ENCODE measurements around the gene ADGRG6.
"Not testable (repeated sequence)": the region's sequence is repeated elsewhere in the genome, so short reads cannot be mapped to it uniquely, and the experiment has no call there.

ADGRG6 gene

DNA sequence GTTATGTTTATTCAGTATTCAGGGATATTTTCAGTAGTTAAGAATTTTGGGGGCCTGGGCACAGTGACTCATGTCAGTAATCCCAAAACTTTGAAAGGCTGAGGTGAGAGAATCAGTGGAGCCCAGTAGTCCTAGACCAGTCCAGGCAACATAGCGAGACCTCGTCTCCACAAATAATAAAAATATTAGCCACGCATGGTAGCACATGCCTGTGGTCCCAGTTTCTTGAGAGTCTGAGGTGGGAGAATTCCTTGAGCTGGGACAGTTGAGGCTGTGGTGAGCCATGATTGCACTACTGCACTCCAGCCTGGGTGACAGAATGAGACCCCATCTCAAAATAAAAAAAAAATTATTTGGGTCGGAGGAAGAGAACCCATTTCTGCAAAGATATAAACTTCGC, 20.3 kb downstream of the ADGRG6 start:
- no peak for DNase-seq (ENCODE audit: low read depth)

DNA sequence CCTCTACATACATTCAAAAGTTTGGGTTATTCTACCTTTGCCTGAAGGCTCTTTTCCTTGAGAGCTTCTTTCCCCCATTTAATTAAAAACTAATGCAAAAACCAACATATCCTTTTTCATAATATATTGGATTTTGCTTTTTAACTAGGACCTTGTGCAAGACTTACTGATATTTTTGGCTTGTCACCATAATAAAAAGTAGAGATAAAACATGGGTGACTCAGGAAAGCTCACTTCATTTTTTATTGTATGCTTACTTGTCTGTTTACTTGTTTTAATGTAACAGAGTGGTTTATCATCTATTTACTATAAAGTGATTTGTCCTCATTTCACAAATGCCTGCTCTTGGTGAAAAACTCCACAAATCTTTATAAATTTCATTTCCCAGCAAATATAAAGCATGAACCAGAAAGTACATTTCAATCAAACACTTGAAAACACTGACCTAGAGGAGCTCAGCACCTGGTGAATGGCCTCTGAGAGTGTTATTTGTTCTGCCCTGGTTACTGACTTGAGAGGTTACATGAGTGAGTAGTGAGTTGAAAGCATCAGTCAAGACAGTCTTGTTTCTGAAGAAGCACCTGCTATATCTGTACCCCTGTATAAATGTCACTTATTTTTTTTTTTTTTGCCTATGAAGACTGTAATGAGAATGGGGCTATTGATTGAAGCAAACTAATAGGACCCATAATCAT, 20.8 kb downstream of the ADGRG6 start:
- no peak for DNase-seq (ENCODE audit: low read depth)

DNA sequence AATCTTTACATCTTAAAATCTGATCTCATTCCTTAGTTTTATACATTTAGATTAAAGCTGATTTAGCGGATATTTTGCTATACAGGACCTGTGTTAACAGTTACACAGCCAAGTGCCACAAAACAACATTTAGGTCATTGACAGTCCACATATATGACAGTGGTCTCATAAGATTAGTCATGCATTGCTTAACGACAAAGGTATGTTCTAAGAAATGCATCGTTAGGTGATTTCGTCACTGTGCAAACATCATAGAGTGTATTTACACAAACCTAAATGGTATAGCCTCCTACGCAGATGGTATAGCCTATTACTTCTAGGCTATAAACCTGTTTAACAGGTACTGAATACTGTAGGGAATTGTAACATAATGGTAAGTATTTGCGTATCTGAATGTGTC, 21.6 kb downstream of the ADGRG6 start:
- no peak for DNase-seq (ENCODE audit: low read depth)

GRCh38 chr6:142324111-142324510, 22.3 kb downstream of the ADGRG6 start:
- no peak for DNase-seq (ENCODE audit: low read depth)

GRCh38 chr6:142325111-142325510, 23.3 kb downstream of the ADGRG6 start:
- no peak for DNase-seq (ENCODE audit: low read depth)

DNA sequence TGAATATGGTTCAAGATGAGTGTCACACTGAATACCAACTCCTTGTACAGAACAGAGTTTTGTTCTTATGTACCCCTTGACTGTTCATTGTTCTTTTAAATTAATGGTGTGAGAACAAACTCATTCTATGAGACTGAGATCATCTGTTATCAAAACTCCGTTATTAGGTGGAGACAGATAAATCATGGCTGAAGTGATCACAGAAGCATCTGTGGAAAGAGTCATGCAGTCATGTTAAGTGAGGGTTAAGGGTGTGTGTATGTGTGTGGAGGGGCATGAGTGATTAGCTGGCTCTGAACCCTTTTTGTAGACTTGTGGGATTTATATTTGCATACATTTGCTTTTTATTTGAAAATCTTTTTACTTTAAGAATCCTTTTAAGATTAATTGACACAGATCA, 24.7 kb downstream of the ADGRG6 start:
- DNase-seq (ENCODE audit: low read depth), result no peak

- DNase-seq (ENCODE audit: low read depth), result no peak
Observed at GRCh38 chr6:142328070-142328469, 26.3 kb downstream of the ADGRG6 start.

DNA sequence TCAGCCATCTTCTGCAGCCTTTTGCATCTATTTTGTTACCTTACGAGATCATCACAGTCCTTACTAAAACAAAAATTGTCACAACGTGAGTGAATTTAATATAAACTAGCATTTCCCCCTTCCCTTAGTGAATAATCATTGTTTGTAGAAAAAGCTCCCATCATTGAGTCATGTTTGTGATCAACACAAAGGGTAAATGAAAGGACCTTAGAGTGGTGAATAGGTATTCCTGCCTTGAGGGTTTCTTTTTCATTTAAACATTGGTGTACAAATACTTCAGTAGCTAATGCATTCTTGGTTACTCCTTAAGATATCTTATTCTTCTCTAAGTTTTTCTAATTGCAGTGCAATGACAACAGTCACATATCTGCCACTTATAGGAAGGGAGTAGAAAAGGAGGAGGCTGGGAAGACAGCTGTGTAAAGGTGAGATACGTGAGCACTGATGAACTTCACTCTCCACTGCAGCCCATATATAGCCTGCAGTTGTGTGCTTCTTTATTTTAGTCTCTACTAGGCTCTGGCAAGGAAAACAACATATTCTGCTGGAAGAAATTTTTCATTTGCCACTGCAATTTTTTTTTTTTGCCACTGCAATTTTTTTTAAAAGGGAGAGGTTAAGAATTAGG, 27.8 kb downstream of the ADGRG6 start:
- DNase-seq (ENCODE audit: low read depth), result no peak

DNA sequence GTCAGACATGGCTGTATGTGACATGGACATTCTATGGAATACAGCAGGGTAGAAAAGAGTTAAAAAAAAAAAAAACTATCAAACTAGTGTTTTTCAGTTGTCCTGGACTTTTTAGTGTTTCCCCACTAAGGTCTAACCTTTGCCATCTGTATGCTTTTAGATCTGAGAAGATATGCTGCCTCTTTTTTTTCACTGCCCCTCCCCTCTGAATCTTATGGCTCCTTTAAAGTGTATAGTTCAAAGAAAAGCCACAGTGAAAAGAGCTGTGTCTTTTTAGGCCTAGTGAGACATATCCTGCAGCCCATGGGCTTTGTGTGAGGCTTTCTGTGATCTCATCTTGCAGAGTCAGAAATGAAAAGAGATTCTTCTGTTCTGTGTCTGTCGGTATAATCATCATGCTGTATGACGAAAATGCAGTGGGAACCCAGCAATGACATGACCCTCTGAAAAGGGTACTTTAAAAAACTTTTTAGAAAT, 29.3 kb downstream of the ADGRG6 start:
- DNase-seq (ENCODE audit: low read depth), result no peak

- no peak for DNase-seq (ENCODE audit: low read depth)
Observed at GRCh38 chr6:142331601-142332000, 29.8 kb downstream of the ADGRG6 start.

DNA sequence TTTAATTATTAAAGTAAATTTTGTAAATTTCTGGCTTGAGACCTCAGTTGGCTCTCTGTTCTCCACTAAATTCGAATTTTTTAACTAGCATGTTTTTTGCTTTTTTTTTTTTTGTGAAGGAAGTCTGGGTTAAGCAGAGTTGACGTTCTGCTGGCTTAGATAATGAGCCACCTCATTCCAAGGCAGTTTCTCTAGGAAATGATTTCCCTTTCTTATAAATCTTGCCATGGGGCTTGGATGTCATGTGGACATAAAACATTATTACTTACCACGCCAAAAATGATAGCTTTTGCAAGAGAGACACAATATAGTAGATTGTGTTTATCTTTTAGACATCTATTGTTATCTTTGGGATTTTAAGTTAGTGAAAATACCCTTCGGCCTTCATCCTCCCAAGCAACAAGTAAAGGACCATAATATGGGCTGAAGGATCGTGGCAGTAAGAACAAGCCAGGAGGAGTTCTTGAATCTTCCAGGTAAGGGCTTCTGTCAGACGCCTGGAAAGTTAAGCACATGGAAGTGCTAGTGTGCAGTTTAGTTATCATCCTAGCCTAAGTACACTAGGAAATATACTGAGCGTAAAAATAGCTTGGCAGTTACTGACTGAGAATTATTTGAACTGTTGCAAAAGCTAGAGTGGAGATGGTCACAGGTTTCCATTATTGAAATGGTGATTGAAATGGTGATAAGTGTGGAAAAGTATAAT, 30.7 kb downstream of the ADGRG6 start:
- no peak for DNase-seq (ENCODE audit: low read depth)

DNA sequence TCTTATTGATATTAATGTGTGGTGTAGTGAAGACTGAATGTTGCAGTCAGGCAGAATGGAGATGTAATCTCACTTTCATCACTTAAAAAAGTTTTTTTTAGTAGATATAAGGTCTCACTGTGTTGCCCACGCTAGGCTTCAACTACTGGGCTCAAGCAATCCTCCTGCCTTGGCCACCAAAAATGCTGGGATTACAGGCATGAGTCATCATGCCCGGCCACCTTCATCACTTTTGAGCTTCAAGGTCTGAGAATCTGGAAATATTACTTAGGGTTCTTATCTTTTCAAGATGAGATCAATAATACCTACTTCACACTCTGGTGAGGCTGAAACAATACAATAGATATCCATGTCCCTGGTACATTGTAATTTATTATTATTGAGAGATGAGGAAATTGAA, 31.6 kb downstream of the ADGRG6 start:
- DNase-seq (ENCODE audit: low read depth), result no peak

DNA sequence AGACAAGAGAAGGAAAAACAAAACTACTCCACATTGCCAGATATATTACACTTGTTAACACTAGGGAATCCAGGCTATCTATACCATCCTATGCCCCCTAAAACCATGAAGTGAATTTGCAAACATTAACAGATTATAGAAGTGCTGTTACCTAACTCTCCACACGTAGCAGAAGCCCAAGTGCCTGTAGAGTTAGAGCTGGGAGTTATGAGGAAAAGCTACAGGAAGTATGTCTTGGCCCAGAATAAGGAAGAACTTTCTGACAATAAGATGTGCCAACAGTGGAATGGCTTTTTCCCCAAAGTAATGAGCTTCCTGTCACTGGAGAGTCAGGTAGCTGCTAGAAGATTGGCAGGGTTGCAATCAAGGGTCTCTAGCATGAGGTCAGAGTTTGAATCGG, 32.5 kb downstream of the ADGRG6 start:
- DNase-seq (ENCODE audit: low read depth), result no peak

- no peak for DNase-seq (ENCODE audit: low read depth)
Observed at GRCh38 chr6:142335415-142335814, 33.6 kb downstream of the ADGRG6 start.

GRCh38 chr6:142336183-142336582, 34.4 kb downstream of the ADGRG6 start:
- no peak for DNase-seq (ENCODE audit: low read depth)

GRCh38 chr6:142336787-142337186, 35.0 kb downstream of the ADGRG6 start:
- no peak for DNase-seq (ENCODE audit: low read depth)

- no peak for DNase-seq (ENCODE audit: low read depth)
Observed at GRCh38 chr6:142339113-142339512, 37.3 kb downstream of the ADGRG6 start.

GRCh38 chr6:142339968-142340658, 38.3 kb downstream of the ADGRG6 start:
- DNase-seq (ENCODE audit: low read depth), result no peak

DNA sequence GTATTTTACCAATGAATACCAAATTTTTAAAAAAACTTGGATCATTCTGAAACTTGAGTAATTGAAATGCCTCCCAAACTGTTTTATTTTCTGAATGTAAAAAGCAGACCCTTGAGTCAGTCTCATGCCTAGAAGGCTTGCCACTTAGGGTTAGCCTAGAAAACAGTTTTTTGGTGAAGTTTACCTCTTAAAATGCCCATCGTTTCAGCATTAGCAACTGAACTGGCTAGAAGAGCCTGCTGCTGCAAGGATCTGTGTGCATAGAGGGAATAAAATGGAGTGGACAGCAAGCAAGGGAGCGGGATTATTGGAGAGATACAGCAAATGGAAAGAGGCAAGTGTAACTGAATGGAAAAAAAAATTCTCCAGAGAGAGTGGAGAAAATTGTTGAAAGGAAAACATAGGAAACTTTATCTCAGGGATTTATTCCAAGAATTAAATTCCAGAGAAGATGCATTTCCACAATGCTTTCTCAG, 40.1 kb downstream of the ADGRG6 start:
- no peak for DNase-seq (ENCODE audit: low read depth)

DNA sequence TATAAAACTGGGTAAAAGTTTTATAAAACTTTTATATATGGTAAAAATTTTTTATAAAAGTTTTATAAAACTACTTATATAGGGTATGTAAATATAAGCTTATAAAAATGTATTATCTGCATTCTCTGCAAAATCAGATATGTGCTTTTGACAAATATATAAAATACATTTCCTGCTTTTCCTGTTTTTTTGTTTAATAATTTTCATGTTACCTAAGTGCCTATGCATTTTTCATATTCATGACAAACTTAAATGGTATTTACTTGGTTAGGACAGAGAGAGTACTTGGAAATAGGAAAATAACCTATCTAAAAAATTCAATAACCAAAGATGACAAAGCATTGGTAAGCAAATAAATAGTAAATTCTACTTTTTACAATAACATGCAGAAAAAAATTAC, 41.2 kb downstream of the ADGRG6 start:
- DNase-seq (ENCODE audit: low read depth), result no peak

GRCh38 chr6:142343938-142344337, 42.1 kb downstream of the ADGRG6 start:
- DNase-seq (ENCODE audit: low read depth), result no peak

GRCh38 chr6:142345261-142345660, 43.5 kb downstream of the ADGRG6 start:
- DNase-seq (ENCODE audit: low read depth), result no peak

GRCh38 chr6:142346166-142346565, 44.4 kb downstream of the ADGRG6 start:
- DNase-seq (ENCODE audit: low read depth), result not testable (repeated sequence)
